Lower lobe of right lung (tissue), 2 donors: ENCODE results near the gene PRR20E. TPM values are rescaled to one million over a fixed set of nuclear protein-coding genes. Genes with fewer than 3 reads are reported as not detected.
"Not testable (repeated sequence)": the region's sequence is repeated elsewhere in the genome, so short reads cannot be mapped to it uniquely, and the experiment has no call there.

Source experiments
- ATAC-seq, 2 donors: fragments of 200-7000 bp; cut with Tn5 transposase; one replicate each; pipeline ENCODE4 v1.9.1; 2020 to 2022; ENCODE audit warnings: mild to moderate bottlenecking in 2 of 2, moderate library complexity in 2 of 2
- DNase-seq: peaks from one replicate; pipeline ENCODE4 v3.0.0-alpha.2; 2020
- H3K27ac ChIP-seq: fragments of 200-600 bp; one replicate; pipeline ENCODE4 v1.8.0; 2022
- H3K27me3 ChIP-seq: fragments of 200-600 bp; one replicate; pipeline ENCODE4 v1.8.0; 2022; ENCODE audit warnings: low read depth
- H3K36me3 ChIP-seq: fragments of 200-600 bp; one replicate; pipeline ENCODE4 v1.8.0; 2022; ENCODE audit warnings: mild to moderate bottlenecking
- H3K4me1 ChIP-seq: fragments of 200-600 bp; one replicate; pipeline ENCODE4 v1.8.0; 2022
- H3K4me3 ChIP-seq: fragments of 200-600 bp; one replicate; pipeline ENCODE4 v1.8.0; 2022; ENCODE audit warnings: mild to moderate bottlenecking
- H3K9me3 ChIP-seq: fragments of 200-600 bp; one replicate; pipeline ENCODE4 v1.8.0; 2022
- intact Hi-C: fragments of 100-400 bp; cut with DNase I; formaldehyde crosslinking; loops from one replicate; pipeline ENCODE4 v1.11.0; 2022
- long read RNA-seq: library from polyadenylated mRNA; unstranded; transcript quantifications from one replicate; pipeline ENCODE4 v2.0.0, GENCODE V29; 2021
- total RNA-seq: library from RNA; stranded (reverse); fragmentation: NEBNext Ultra II Directional; extraction: Animal tissue kit (Norgen Biotek cat#: 25700); gene quantifications from one replicate; pipeline ENCODE4 v1.2.1, GENCODE V29; 2021
- TF ChIP-seq, protein P1 (sequence below): fragments of 200-600 bp; IDR thresholded peaks from one replicate; pipeline ENCODE4 v1.8.0; 2022; ENCODE audit warnings: antibody characterized with exemption, mild to moderate bottlenecking
- donor health status: DM: no; HTN: yes; CAD: no; lungs with severe emphysema.

The PRR20E gene
- total RNA-seq = not detected
- long read RNA-seq = 0 reads

GRCh38 chr13:57166897-57167296, at the start of gene PRR20E:
Gene PRR20E, plus strand, starts transcription at chr13:57167197. Its CDS starts 387 bp downstream, at chr13:57167584.
- H3K4me1 ChIP-seq, H3K36me3 ChIP-seq, DNase-seq, ATAC-seq, intact Hi-C loops, H3K9me3 ChIP-seq, H3K4me3 ChIP-seq, H3K27ac ChIP-seq, H3K27me3 ChIP-seq: not testable (repeated sequence)

DNA sequence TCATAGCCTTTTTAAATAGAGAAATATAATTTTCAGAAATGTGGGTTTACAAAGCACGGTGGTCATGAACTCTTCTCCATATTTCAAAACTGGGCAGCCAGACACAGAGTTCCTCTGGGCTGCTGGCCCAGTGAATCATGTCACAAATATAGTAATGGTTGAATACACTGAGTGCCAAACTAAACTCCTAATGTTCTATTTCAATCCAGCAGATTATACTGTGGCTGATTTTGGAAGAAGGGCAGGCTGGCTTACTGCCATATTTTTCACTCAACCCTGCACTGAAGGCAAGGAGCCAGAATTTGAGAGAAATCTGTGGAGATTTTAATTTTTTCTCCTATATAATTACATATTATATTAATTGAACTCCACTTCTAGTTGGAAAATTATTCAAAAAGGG, 43.3 kb upstream of the PRR20E start:
- no peaks in the 10 kb centered on the region for H3K9me3 ChIP-seq
- DNase-seq (no peak), ATAC-seq (no peak)
- H3K27ac ChIP-seq = no peak overlapping the region
- intact Hi-C loops = no loop called here
- H3K27me3 ChIP-seq = no peaks in the 10 kb centered on the region
- no peaks in the 10 kb centered on the region for H3K4me1 ChIP-seq
- TF ChIP-seq, protein P1, sequence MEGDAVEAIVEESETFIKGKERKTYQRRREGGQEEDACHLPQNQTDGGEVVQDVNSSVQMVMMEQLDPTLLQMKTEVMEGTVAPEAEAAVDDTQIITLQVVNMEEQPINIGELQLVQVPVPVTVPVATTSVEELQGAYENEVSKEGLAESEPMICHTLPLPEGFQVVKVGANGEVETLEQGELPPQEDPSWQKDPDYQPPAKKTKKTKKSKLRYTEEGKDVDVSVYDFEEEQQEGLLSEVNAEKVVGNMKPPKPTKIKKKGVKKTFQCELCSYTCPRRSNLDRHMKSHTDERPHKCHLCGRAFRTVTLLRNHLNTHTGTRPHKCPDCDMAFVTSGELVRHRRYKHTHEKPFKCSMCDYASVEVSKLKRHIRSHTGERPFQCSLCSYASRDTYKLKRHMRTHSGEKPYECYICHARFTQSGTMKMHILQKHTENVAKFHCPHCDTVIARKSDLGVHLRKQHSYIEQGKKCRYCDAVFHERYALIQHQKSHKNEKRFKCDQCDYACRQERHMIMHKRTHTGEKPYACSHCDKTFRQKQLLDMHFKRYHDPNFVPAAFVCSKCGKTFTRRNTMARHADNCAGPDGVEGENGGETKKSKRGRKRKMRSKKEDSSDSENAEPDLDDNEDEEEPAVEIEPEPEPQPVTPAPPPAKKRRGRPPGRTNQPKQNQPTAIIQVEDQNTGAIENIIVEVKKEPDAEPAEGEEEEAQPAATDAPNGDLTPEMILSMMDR = no peak
- H3K36me3 ChIP-seq = no peaks in the 10 kb centered on the region
- no peak overlapping the region for H3K4me3 ChIP-seq

- ATAC-seq (no peak), DNase-seq (no peak)
- no peaks in the 10 kb centered on the region for H3K27me3 ChIP-seq
- H3K4me1 ChIP-seq = no peaks in the 10 kb centered on the region
- intact Hi-C loops = no loop called here
- TF ChIP-seq, protein P1 = no peak
- no peak overlapping the region for H3K27ac ChIP-seq
- no peak overlapping the region for H3K4me3 ChIP-seq
- H3K9me3 ChIP-seq = no peaks in the 10 kb centered on the region
- H3K36me3 ChIP-seq = no peaks in the 10 kb centered on the region
These were observed 38.1 kb upstream of the PRR20E start for GRCh38 chr13:57128909-57129308.

DNA sequence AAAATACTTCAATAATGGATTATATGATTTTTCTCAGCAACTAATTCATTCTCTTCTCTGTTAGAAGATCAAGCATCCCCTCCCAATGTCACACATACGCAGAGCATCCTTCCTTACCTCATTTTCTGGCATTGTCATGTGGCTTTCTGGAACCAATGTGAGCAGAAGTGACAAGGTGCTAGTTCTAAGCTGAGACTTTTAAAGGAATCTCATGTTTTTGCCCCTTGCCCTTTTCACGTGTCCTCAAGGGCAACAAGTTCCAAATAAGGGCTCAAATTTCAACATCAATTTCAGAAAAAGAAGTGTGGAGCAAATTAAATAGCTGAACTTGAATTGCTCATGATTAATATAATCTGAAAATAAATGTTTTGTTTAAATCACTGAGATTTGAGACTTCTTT, 30.9 kb upstream of the PRR20E start:
- H3K27ac ChIP-seq = no peak overlapping the region
- DNase-seq = no peak
- TF ChIP-seq, protein P1 = no peak
- H3K36me3 ChIP-seq = no peaks in the 10 kb centered on the region
- no peaks in the 10 kb centered on the region for H3K27me3 ChIP-seq
- H3K9me3 ChIP-seq = no peaks in the 10 kb centered on the region
- H3K4me1 ChIP-seq = no peaks in the 10 kb centered on the region
- intact Hi-C loops = no loop called here
- ATAC-seq = no peak
- H3K4me3 ChIP-seq = no peak overlapping the region

GRCh38 chr13:57137585-57137984, 29.4 kb upstream of the PRR20E start:
- Histone ChIP-seq H3K4me1 (no peaks in the 10 kb centered on the region), H3K27ac (no peak overlapping the region), H3K4me3 (no peak overlapping the region), H3K36me3 (no peaks in the 10 kb centered on the region), H3K9me3 (no peaks in the 10 kb centered on the region), H3K27me3 (no peaks in the 10 kb centered on the region)
- intact Hi-C loops = no loop called here
- TF ChIP-seq, protein P1 = no peak
- ATAC-seq (no peak), DNase-seq (no peak)

DNA sequence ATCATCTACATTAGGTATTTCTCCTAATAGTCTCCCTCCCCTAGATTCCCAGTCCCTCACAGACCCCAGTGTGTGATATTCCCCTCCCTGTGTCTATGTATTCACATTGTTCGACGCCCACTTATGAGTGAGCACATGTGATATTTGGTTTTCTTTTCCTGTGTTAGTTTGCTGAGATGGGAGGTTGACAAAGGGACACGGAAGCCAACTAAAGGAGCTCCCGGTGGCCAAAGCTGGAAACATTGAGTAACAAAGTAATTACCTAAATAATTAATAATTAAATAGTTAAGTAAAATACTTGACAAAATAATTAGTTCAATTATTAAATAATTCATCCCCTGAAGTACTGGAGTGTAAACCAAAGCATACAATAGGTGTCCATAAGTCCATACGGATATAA, 28.0 kb upstream of the PRR20E start:
- intact Hi-C loops = no loop called here
- DNase-seq = no peak
- Histone ChIP-seq H3K27ac (no peak overlapping the region), H3K9me3 (no peaks in the 10 kb centered on the region), H3K4me1 (no peaks in the 10 kb centered on the region), H3K4me3 (no peak overlapping the region), H3K36me3 (no peaks in the 10 kb centered on the region), H3K27me3 (no peaks in the 10 kb centered on the region)
- TF ChIP-seq, protein P1 = no peak
- ATAC-seq = no peak

GRCh38 chr13:57139781-57140180, 27.2 kb upstream of the PRR20E start:
- H3K27ac ChIP-seq, ATAC-seq, H3K27me3 ChIP-seq, H3K4me1 ChIP-seq, DNase-seq, H3K4me3 ChIP-seq, intact Hi-C loops, H3K9me3 ChIP-seq, H3K36me3 ChIP-seq: not testable (repeated sequence)

DNA sequence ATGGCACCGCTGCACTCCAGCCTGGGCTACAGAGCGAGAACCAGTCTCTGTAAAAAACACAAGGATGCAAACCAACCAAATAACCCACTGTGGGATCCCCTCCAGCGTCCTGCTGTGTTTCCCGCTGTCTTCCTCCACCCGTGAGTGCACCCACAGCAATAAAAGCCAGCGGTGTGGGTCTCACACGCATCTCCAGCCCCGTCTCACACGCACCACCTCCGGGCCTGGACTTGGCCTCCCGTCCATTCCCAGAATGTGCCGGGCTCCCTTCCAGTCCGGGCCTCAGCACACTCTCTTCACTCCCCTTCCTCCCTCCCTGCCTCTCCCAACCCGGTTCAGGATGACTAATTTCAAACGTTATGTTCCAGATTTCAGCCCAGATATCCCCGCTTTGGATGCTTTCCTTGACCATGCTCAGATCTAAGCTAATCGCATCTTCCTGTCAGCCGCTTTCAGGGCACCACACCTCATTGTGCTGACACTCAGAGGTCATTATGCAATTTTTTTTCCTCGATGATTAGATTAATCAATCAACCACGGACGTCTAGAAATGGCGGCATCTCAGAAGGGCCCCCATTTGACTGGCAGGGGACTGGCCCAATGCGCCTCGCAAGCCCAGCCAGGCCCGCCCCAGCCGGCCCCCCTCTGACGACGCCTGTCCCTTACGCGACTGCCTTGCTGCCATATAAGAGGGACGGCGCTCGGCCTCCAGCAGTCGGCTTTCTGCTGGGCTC, 26.6 kb upstream of the PRR20E start, which contains the start of gene PRR20A:
PRR20A (plus strand) TSS at position 684 of the 734 bp plus-strand sequence. CDS start 387 bp downstream, outside the sequence.
- H3K27me3 ChIP-seq, DNase-seq, H3K27ac ChIP-seq, H3K4me3 ChIP-seq, H3K36me3 ChIP-seq, H3K4me1 ChIP-seq, intact Hi-C loops, ATAC-seq, H3K9me3 ChIP-seq: not testable (repeated sequence)

GRCh38 chr13:57147188-57147587, 19.8 kb upstream of the PRR20E start, which contains the start of gene PRR20B:
Gene PRR20B, plus strand, starts transcription at chr13:57147488. Its CDS starts 387 bp downstream, at chr13:57147875.
- ATAC-seq, intact Hi-C loops, DNase-seq, H3K4me1 ChIP-seq, H3K9me3 ChIP-seq, H3K27me3 ChIP-seq, H3K4me3 ChIP-seq, H3K36me3 ChIP-seq, H3K27ac ChIP-seq: not testable (repeated sequence)
